Measurements from ENCODE around the gene MARCHF9.

DNA sequence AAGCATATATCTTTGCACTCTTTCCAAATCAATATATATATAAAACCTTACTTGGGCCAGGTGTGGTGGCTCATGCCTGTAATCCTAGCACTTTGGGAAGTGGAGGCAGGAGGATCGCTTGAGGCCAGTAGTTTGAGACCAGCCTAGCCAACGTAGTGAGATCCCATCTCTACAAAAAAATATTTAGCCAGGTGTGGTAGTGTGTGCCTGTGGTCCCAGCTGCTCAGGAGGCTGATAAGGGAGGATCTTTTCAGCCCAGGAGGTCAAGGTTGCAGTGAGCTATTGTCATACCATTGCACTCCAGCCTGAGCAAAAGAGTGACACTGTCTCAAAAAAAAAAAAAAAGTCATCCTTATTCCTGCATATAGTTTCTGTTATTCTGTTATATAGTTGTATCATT, 46.6 kb upstream of the MARCHF9 start:
- TF ChIP-seq CTCF (IDR thresholded peaks at IDR 0.05) (no peak), POLR2A (IDR thresholded peaks at IDR 0.05) (no peak)

Data from right lobe of liver (tissue), 4 donors.